HG02981 (cell line): Measurements from ENCODE around the gene C17orf107.

Experiments used
- ATAC-seq: cut with Tn5 transposase; IDR thresholded peaks from one replicate; pipeline ENCODE4 v1.9.1; 2021; ENCODE audit warnings: mild to moderate bottlenecking, moderate library complexity; ENCODE audit not compliant: unreplicated experiment

Gene C17orf107

GRCh38 chr17:4872786-4873185 is 26.6 kb upstream of the C17orf107 start:
- ATAC-seq: no peak

GRCh38 chr17:4877089-4877488 is 22.2 kb upstream of the C17orf107 start:
- ATAC-seq: no peak

- no peak for ATAC-seq
These were observed 19.7 kb upstream of the C17orf107 start for GRCh38 chr17:4879601-4880000.

- no peak for ATAC-seq
These were observed 18.5 kb upstream of the C17orf107 start for GRCh38 chr17:4880857-4881256.

GRCh38 chr17:4881761-4882555 is 17.4 kb upstream of the C17orf107 start:
- ATAC-seq: no peak

GRCh38 chr17:4884489-4884888 is 14.8 kb upstream of the C17orf107 start:
- no peak for ATAC-seq

GRCh38 chr17:4886830-4887229 is 12.5 kb upstream of the C17orf107 start:
- ATAC-seq: no peak

- no peak for ATAC-seq
These were observed 11.8 kb upstream of the C17orf107 start for GRCh38 chr17:4887581-4887980.

- ATAC-seq: no peak
These were observed 7.6 kb upstream of the C17orf107 start for GRCh38 chr17:4891411-4892410.

- ATAC-seq: no peak
These were observed 6.7 kb upstream of the C17orf107 start for GRCh38 chr17:4892499-4893221.

GRCh38 chr17:4893272-4893671 is 6.1 kb upstream of the C17orf107 start:
- no peak for ATAC-seq

GRCh38 chr17:4893721-4894560 is 5.4 kb upstream of the C17orf107 start:
- no peak for ATAC-seq

GRCh38 chr17:4895121-4895520 is 4.2 kb upstream of the C17orf107 start:
- no peak for ATAC-seq

- no peak for ATAC-seq
These were observed 3.5 kb upstream of the C17orf107 start for GRCh38 chr17:4895657-4896331.

GRCh38 chr17:4896332-4897197 is 2.8 kb upstream of the C17orf107 start:
- ATAC-seq: no peak

GRCh38 chr17:4897198-4897687 is 2.1 kb upstream of the C17orf107 start:
- no peak for ATAC-seq

GRCh38 chr17:4897785-4898184 is 1.6 kb upstream of the C17orf107 start:
- no peak for ATAC-seq

- no peak for ATAC-seq
These were observed 985 bp upstream of the C17orf107 start for GRCh38 chr17:4898351-4898750.

- no peak for ATAC-seq
These were observed 409 bp upstream of the C17orf107 start for GRCh38 chr17:4898927-4899326.
